Left ventricle myocardium inferior (tissue), 1 donor: ENCODE data around the gene IBA57. TPM values are rescaled to one million over a fixed set of nuclear protein-coding genes. Genes with fewer than 3 reads are reported as not detected.

ENCODE experiments used
- DNase-seq: peaks from one replicate; pipeline ENCODE4 v3.0.0-alpha.2; 2020
- H3K27ac ChIP-seq: fragments of 200-600 bp; replicated peaks from 2 replicates; pipeline ENCODE4 v1.8.0; 2021
- H3K27me3 ChIP-seq: fragments of 200-600 bp; 2 replicates; pipeline ENCODE4 v1.8.0; 2021; ENCODE audit warnings: low read depth
- H3K36me3 ChIP-seq: fragments of 200-600 bp; 2 replicates; pipeline ENCODE4 v1.8.0; 2021
- H3K4me1 ChIP-seq: fragments of 200-600 bp; 2 replicates; pipeline ENCODE4 v1.8.0; 2021
- H3K4me3 ChIP-seq: fragments of 200-600 bp; 2 replicates; pipeline ENCODE4 v1.8.0; 2021; ENCODE audit warnings: mild to moderate bottlenecking, moderate library complexity
- H3K9me3 ChIP-seq: fragments of 200-600 bp; replicated peaks from 2 replicates; pipeline ENCODE4 v1.8.0; 2021
- CTCF ChIP-seq: fragments of 200-600 bp; IDR thresholded peaks from 2 replicates; pipeline ENCODE4 v1.8.0; 2021; ENCODE audit warnings: antibody characterized with exemption, mild to moderate bottlenecking, borderline replicate concordance
- intact Hi-C: fragments of 100-400 bp; cut with micrococcal nuclease; formaldehyde crosslinking; loops from one replicate; pipeline ENCODE4 v1.11.0; 2022
- total RNA-seq: library from RNA; stranded (reverse); fragmentation: NEBNext Ultra II Directional; extraction: Animal tissue kit (Norgen Biotek cat#: 25700); gene quantifications from one replicate; pipeline ENCODE4 v1.2.1, GENCODE V29; 2021
- donor health status: DM: no; HTN: yes; CAD: no; lungs with severe emphysema.

IBA57 gene
- total RNA-seq, 1 donor from 2014 or later: 15.0 TPM

- no peak for TF ChIP-seq CTCF
- Histone ChIP-seq H3K9me3 (no peaks in the 10 kb centered on the region), H3K4me3 (no peak overlapping the region), H3K36me3 (no peaks in the 10 kb centered on the region), H3K27ac (peak overlapping the region; percentile 98), H3K27me3 (peaks cover 15% of the 10 kb centered on the region), H3K4me1 (peaks cover 51% of the 10 kb centered on the region)
- no peak for DNase-seq
- intact Hi-C loops: no loop called here
Observed at GRCh38 chr1:228161362-228161761, 4.2 kb upstream of the IBA57 start.

- peak overlapping the region; percentile 98 for H3K27ac ChIP-seq
- no peaks in the 10 kb centered on the region for H3K36me3 ChIP-seq
- no peak for DNase-seq
- intact Hi-C loops: no loop called here
- H3K9me3 ChIP-seq: no peaks in the 10 kb centered on the region
- no peak for TF ChIP-seq CTCF
- H3K27me3 ChIP-seq: peaks cover 15% of the 10 kb centered on the region
- H3K4me3 ChIP-seq: no peak overlapping the region
- H3K4me1 ChIP-seq: peaks cover 56% of the 10 kb centered on the region
Observed at GRCh38 chr1:228161866-228162265, 3.7 kb upstream of the IBA57 start.

- peak overlapping the region; percentile 98 for H3K27ac ChIP-seq
- no peaks in the 10 kb centered on the region for H3K36me3 ChIP-seq
- peaks cover 15% of the 10 kb centered on the region for H3K27me3 ChIP-seq
- no peaks in the 10 kb centered on the region for H3K9me3 ChIP-seq
- peak overlapping the region; percentile 15 for H3K4me3 ChIP-seq
- H3K4me1 ChIP-seq: peaks cover 62% of the 10 kb centered on the region
- TF ChIP-seq CTCF: no peak
- intact Hi-C loops: no loop called here
- DNase-seq: peak; percentile 56
Observed at GRCh38 chr1:228162286-228163006, 3.2 kb upstream of the IBA57 start.

- Histone ChIP-seq H3K9me3 (no peaks in the 10 kb centered on the region), H3K27me3 (peaks cover 15% of the 10 kb centered on the region), H3K36me3 (no peaks in the 10 kb centered on the region), H3K4me3 (peak overlapping the region; percentile 15), H3K4me1 (peaks cover 64% of the 10 kb centered on the region), H3K27ac (peak overlapping the region; percentile 98)
- intact Hi-C loops: no loop called here
- peak; percentile 67 for DNase-seq
- TF ChIP-seq CTCF: no peak
Observed at GRCh38 chr1:228163007-228163753, 2.4 kb upstream of the IBA57 start.

GRCh38 chr1:228163776-228164519, 1.7 kb upstream of the IBA57 start:
- peak overlapping the region; percentile 98 for H3K27ac ChIP-seq
- intact Hi-C loops: no loop called here
- no peaks in the 10 kb centered on the region for H3K9me3 ChIP-seq
- no peak overlapping the region for H3K4me3 ChIP-seq
- TF ChIP-seq CTCF: no peak
- peaks cover 12% of the 10 kb centered on the region for H3K27me3 ChIP-seq
- no peak for DNase-seq
- peaks cover 59% of the 10 kb centered on the region for H3K4me1 ChIP-seq
- H3K36me3 ChIP-seq: no peaks in the 10 kb centered on the region
